BLaER1 (cell line): Measurements from ENCODE around the gene PIP5K1C.
A peak's percentile ranks its signal among the peaks of the same experiment; 100 is the strongest.

Source experiments
- H3K27ac ChIP-seq: shearing (Covaris generic); formaldehyde crosslinking; 2 replicates; pipeline ENCODE4 v1.8.1; 2022
- H3K27me3 ChIP-seq: shearing (Covaris generic); formaldehyde crosslinking; 2 replicates; pipeline ENCODE4 v1.8.1; 2022
- H3K36me3 ChIP-seq: shearing (Covaris generic); formaldehyde crosslinking; 2 replicates; pipeline ENCODE4 v1.8.1; 2022
- H3K4me1 ChIP-seq: shearing (Covaris generic); formaldehyde crosslinking; 2 replicates; pipeline ENCODE4 v1.8.1; 2022
- H3K4me2 ChIP-seq: shearing (Covaris generic); formaldehyde crosslinking; 2 replicates; pipeline ENCODE4 v1.8.1; 2022
- H3K4me3 ChIP-seq: shearing (Covaris generic); formaldehyde crosslinking; 2 replicates; pipeline ENCODE4 v1.8.1; 2022
- H3K9ac ChIP-seq: shearing (Covaris generic); formaldehyde crosslinking; 2 replicates; pipeline ENCODE4 v1.8.1; 2022
- H3K9me3 ChIP-seq: shearing (Covaris generic); formaldehyde crosslinking; 2 replicates; pipeline ENCODE4 v1.8.1; 2022
- H4K20me1 ChIP-seq: shearing (Covaris generic); formaldehyde crosslinking; 2 replicates; pipeline ENCODE4 v1.8.1; 2022
- Cebpa-rat ChIP-seq: shearing (Covaris generic); IDR thresholded peaks from 2 replicates; pipeline ENCODE4 v1.8.1; 2022

Gene PIP5K1C

DNA sequence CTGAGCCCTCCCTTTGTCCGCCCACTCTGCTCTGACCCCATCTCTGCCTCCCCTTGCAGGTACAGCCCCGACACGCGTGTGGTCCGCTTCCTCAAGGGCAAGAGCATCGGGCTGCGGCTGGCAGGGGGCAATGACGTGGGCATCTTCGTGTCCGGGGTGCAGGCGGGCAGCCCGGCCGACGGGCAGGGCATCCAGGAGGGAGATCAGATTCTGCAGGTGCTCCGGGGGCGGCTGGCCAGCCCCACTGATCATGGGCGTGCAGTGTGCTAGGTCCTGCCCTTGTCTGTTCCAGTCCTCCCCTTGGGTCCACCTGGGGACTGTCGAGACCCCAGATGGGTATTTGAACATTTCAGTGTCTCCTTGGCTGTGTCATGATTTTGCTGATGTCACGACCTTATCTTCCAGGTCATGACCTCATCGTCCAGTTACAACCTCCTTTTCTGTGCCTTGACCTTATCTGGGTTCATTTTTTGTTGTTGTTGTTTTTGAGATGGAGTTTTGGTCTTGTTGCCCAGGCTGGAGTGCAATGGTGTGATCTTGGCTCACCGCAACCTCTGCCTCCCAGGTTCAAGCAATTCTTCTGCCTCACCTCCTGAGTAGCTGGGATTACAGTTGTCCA, 35.9 kb upstream of the PIP5K1C start:
- Histone ChIP-seq H3K27ac (no peak overlapping the region), H3K9ac (no peak overlapping the region)
- no peak for TF ChIP-seq Cebpa-rat

GRCh38 chr19:3734310-3734600, 34.0 kb upstream of the PIP5K1C start:
- H3K27ac ChIP-seq = no peak overlapping the region
- no peaks in the 10 kb centered on the region for H3K27me3 ChIP-seq
- H3K9me3 ChIP-seq = no peaks in the 10 kb centered on the region
- H4K20me1 ChIP-seq = no peaks in the 10 kb centered on the region
- no peak overlapping the region for H3K4me3 ChIP-seq
- H3K36me3 ChIP-seq = no peaks in the 10 kb centered on the region
- H3K4me1 ChIP-seq = peaks cover 7% of the 10 kb centered on the region; the same call in 1 of the 2 replicates
- H3K4me2 ChIP-seq = no peak overlapping the region
- TF ChIP-seq Cebpa-rat = no peak
- no peak overlapping the region for H3K9ac ChIP-seq

More for the DNA sequence above, 35.9 kb upstream of the PIP5K1C start:
- no peaks in the 10 kb centered on the region for H3K9me3 ChIP-seq
- H4K20me1 ChIP-seq = no peaks in the 10 kb centered on the region
- H3K4me1 ChIP-seq = peaks cover 7% of the 10 kb centered on the region; the same call in 1 of the 2 replicates
- no peak overlapping the region for H3K4me3 ChIP-seq
- no peak overlapping the region for H3K4me2 ChIP-seq
- H3K27me3 ChIP-seq = no peaks in the 10 kb centered on the region
- no peaks in the 10 kb centered on the region for H3K36me3 ChIP-seq

- no peak for TF ChIP-seq Cebpa-rat
- no peak overlapping the region for H3K9ac ChIP-seq
These were observed 33.5 kb upstream of the PIP5K1C start for GRCh38 chr19:3733549-3734309.

GRCh38 chr19:3732108-3732507, 31.8 kb upstream of the PIP5K1C start:
- no peak overlapping the region for H3K4me2 ChIP-seq
- no peaks in the 10 kb centered on the region for H3K36me3 ChIP-seq
- no peak for TF ChIP-seq Cebpa-rat
- H4K20me1 ChIP-seq = no peaks in the 10 kb centered on the region
- H3K9ac ChIP-seq = no peak overlapping the region
- no peaks in the 10 kb centered on the region for H3K9me3 ChIP-seq
- no peaks in the 10 kb centered on the region for H3K27me3 ChIP-seq
- H3K4me1 ChIP-seq = peaks cover 7% of the 10 kb centered on the region; the same call in 1 of the 2 replicates
- no peak overlapping the region for H3K4me3 ChIP-seq
- H3K27ac ChIP-seq = no peak overlapping the region

More at GRCh38 chr19:3733549-3734309, 33.5 kb upstream of the PIP5K1C start:
- Histone ChIP-seq H3K27me3 (no peaks in the 10 kb centered on the region), H4K20me1 (no peaks in the 10 kb centered on the region), H3K4me1 (peaks cover 7% of the 10 kb centered on the region; the same call in 1 of the 2 replicates), H3K4me3 (no peak overlapping the region), H3K9me3 (no peaks in the 10 kb centered on the region), H3K4me2 (no peak overlapping the region), H3K36me3 (no peaks in the 10 kb centered on the region), H3K27ac (no peak overlapping the region)

DNA sequence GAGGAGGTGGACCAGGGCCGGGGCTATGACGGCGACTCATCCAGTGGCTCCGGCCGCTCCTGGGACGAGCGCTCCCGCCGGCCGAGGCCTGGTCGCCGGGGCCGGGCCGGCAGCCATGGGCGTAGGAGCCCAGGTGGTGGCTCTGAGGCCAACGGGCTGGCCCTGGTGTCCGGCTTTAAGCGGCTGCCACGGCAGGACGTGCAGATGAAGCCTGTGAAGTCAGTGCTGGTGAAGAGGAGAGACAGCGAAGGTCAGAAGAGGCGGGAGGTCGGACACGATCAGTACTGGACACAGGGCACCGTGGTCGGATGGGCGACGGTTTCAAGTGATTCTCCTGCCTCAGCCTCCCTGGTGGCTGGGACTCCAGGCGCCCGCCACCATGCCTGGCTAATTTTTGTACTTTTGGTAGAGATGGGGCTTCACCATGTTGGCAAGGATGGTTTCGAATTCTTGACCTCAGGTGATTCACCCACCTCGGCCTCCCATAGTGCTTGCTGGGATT, 30.2 kb upstream of the PIP5K1C start:
- H3K27me3 ChIP-seq = no peaks in the 10 kb centered on the region
- no peak for TF ChIP-seq Cebpa-rat

DNA sequence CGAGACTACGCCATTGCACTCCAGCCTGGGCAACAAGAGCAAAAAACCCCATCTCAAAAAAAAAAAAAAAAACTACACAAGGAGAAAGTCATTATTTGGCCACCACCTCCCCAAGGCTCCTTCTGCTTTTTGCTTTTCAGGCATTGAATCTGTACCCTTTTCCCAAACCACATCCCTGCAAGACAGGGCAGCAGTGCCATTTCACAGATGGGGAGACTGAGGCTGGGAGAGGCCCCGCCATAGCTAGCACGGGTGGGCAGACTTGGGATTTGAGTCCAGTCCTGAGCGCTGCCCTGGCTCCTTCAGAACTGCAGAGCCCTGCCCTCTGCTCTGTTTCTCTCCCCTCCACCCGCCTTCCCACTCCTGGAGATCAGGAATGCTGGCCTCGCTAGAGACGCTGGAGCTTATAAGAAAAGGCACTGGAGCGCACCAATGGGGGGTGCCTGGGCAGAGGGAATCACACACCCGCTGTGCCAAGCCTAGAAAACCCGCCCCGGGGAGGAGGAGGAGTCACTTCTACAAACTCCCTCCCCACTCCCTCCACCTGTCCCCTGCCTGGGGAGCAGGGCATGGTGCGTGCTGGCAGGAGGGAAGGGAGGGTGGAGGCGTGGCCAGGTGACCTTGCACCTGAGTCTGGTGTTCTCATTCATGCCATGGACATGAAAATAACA, 25.5 kb upstream of the PIP5K1C start:
- no peak overlapping the region for H3K4me3 ChIP-seq
- H3K36me3 ChIP-seq = no peaks in the 10 kb centered on the region
- TF ChIP-seq Cebpa-rat = no peak
- H3K4me2 ChIP-seq = no peak overlapping the region
- H3K9ac ChIP-seq = no peak overlapping the region
- H3K27ac ChIP-seq = no peak overlapping the region
- H3K4me1 ChIP-seq = peaks cover 31% of the 10 kb centered on the region
- no peaks in the 10 kb centered on the region for H4K20me1 ChIP-seq
- H3K9me3 ChIP-seq = no peaks in the 10 kb centered on the region
- peaks cover 26% of the 10 kb centered on the region for H3K27me3 ChIP-seq

More for the DNA sequence above, 30.2 kb upstream of the PIP5K1C start:
- Histone ChIP-seq H3K27ac (no peak overlapping the region), H3K4me1 (peaks cover 7% of the 10 kb centered on the region; the same call in 1 of the 2 replicates), H3K36me3 (no peaks in the 10 kb centered on the region), H3K4me2 (no peak overlapping the region), H4K20me1 (no peaks in the 10 kb centered on the region), H3K9ac (no peak overlapping the region), H3K9me3 (no peaks in the 10 kb centered on the region), H3K4me3 (no peak overlapping the region)

- Histone ChIP-seq H3K4me1 (peaks cover 35% of the 10 kb centered on the region), H3K4me3 (no peak overlapping the region), H3K9me3 (no peaks in the 10 kb centered on the region), H3K4me2 (0 out of 2 replicates have a peak overlapping the region, but pooled peaks have one; percentile 1), H3K27ac (no peak overlapping the region), H3K9ac (no peak overlapping the region), H3K36me3 (no peaks in the 10 kb centered on the region), H4K20me1 (no peaks in the 10 kb centered on the region), H3K27me3 (peaks cover 29% of the 10 kb centered on the region)
- no peak for TF ChIP-seq Cebpa-rat
These were observed 24.9 kb upstream of the PIP5K1C start for GRCh38 chr19:3725121-3725520.

DNA sequence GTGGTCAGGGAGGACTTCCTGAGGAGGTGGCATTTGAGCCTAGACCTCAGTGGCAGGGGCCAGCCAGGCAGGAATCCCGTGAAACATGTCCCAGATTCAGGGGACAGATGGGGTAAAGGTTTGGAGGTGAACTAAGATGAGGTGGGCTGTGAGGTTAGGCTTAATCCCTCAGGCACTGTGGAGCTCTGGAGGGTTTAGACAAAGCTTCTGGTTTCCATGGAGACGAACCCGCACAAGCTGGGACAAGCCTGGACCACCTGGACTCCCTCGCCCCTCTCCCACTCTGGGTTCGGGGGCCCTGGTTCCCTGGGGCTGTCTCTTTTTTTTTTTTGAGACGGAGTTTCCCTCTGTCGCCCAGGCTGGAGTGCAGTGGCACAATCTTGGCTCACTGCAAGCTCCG, 23.6 kb upstream of the PIP5K1C start:
- H4K20me1 ChIP-seq = no peaks in the 10 kb centered on the region
- H3K9ac ChIP-seq = no peak overlapping the region
- TF ChIP-seq Cebpa-rat = no peak
- no peak overlapping the region for H3K27ac ChIP-seq
- H3K4me3 ChIP-seq = no peak overlapping the region
- H3K27me3 ChIP-seq = peaks cover 29% of the 10 kb centered on the region
- peaks cover 35% of the 10 kb centered on the region for H3K4me1 ChIP-seq
- no peaks in the 10 kb centered on the region for H3K36me3 ChIP-seq
- H3K4me2 ChIP-seq = 0 out of 2 replicates have a peak overlapping the region, but pooled peaks have one; percentile 22
- H3K9me3 ChIP-seq = no peaks in the 10 kb centered on the region

DNA sequence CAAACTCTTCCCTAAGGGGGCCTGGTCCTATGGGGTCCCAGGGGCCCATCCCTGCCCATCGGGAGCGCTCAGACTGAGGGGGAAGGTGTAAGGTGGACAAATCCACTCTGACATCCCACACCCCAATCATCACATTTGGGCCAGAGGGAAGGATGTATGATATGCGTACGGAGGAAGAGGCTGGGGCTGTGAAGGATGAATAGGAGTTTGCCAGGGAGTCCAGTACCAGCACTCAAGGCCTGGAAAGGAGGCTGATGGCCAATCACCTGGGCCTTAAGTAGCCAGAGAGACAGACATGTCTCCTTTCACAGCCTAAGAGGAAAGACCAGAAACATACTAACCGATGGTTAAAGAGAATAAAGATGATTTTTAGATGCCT, 22.8 kb upstream of the PIP5K1C start:
- no peak overlapping the region for H3K4me2 ChIP-seq
- no peak for TF ChIP-seq Cebpa-rat
- H3K36me3 ChIP-seq = no peaks in the 10 kb centered on the region
- no peak overlapping the region for H3K27ac ChIP-seq
- no peak overlapping the region for H3K9ac ChIP-seq
- no peak overlapping the region for H3K4me3 ChIP-seq
- no peaks in the 10 kb centered on the region for H4K20me1 ChIP-seq
- H3K27me3 ChIP-seq = peaks cover 29% of the 10 kb centered on the region
- no peaks in the 10 kb centered on the region for H3K9me3 ChIP-seq
- peaks cover 35% of the 10 kb centered on the region for H3K4me1 ChIP-seq
